Measurements from ENCODE around the gene TAF11L5. TPM values are rescaled to one million over a fixed set of nuclear protein-coding genes. Genes with fewer than 3 reads are reported as not detected.
A peak's percentile ranks its signal among the peaks of the same experiment; 100 is the strongest.
"Not testable (repeated sequence)": the region's sequence is repeated elsewhere in the genome, so short reads cannot be mapped to it uniquely, and the experiment has no call there.

TAF11L5 gene
- total RNA-seq (not detected), polyA plus RNA-seq (not detected), total RNA-seq (0 reads per million in 6 experiments)

DNA sequence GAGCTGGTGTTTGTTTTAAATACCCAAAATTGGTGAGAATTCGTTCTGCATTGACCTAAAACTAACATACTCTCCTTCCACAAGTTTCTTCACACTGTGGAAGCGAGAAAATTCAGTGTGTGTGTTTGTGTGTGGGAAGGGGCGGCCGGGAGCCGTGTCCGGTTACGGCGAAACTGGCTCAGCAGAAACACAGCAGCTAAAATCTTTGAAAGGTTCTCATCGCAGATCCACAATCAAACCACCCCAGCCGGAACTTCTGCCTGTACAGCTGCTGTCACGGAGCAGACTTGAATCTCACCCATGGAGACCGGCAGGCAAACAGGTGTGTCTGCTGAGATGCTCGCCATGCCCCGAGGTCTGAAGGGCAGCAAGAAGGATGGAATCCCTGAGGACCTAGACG, at the start of gene TAF11L5:
TSS of gene TAF11L5 (plus strand) at position 301 of the 400 bp plus-strand sequence.
- H3K27me3 Mint-ChIP-seq, H3K4me3 Mint-ChIP-seq, H3K36me3 Mint-ChIP-seq, DNase-seq, POLR2A ChIA-PET, H3K9me3 Mint-ChIP-seq, H3K4me1 Mint-ChIP-seq, ATAC-seq, H3K27ac Mint-ChIP-seq: not testable (repeated sequence)

DNA sequence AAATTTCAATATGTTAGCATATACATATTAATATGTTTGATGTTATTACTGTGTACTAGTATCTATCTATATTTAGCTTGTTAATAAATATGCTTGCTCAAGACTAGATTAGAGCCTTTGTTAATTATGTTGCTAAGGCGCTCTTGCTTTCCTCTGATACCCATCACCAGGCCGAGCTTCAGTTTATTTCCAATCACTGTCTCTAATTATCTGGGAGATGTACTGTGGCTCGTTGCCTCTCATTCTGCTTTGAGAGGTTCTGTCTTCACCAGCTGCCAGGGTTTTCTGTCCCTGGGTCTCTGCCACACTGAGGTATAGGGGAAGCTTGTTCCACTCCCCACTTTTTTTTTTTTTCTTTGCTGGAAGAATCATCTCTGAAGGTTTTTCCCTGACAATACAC, 48.0 kb upstream of the TAF11L5 start:
- ATAC-seq (no peak), DNase-seq (no peak)
- Mint-ChIP-seq H3K9me3 (peaks cover 0 to 7% (median 0%) of the 10 kb centered on the region in 9 donors), H3K4me1 (peaks cover 0 to 6% (median 0%) of the 10 kb centered on the region in 4 donors), H3K36me3 (no peaks in the 10 kb centered on the region), H3K27me3 (peaks cover 0 to 4% (median 0%) of the 10 kb centered on the region in 5 donors), H3K4me3 (no peak overlapping the region), H3K27ac (no peak overlapping the region)
- POLR2A ChIA-PET: no interaction called here

- POLR2A ChIA-PET: no interaction called here
- Mint-ChIP-seq H3K4me3 (no peak overlapping the region), H3K4me1 (peaks cover 0 to 6% (median 0%) of the 10 kb centered on the region in 4 donors), H3K27ac (no peak overlapping the region), H3K36me3 (no peaks in the 10 kb centered on the region), H3K27me3 (peaks cover 0 to 4% (median 0%) of the 10 kb centered on the region in 5 donors), H3K9me3 (peaks cover 0 to 7% (median 0%) of the 10 kb centered on the region in 9 donors)
- ATAC-seq (no peak), DNase-seq (no peak)
These were observed 47.3 kb upstream of the TAF11L5 start for GRCh38 chr5:17477573-17478265.

DNA sequence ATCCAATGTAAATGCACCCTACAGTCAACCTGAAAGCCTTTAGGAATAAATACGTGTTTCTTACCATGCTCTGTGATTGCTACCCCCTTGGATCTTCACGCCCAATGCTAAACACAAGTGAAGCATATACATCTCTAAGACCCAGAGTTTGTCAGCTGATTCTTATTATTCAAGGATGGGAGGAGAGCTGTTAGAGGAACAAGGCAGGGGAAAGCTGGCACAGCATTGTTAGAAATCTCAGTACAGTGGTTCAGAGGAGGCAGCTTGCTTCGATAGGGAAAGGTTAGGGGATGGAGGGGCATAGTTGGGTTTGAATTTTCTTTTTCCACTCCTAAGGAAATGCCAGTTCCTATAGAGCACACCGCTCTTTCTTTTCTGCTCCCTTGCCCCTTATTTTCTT, 43.7 kb upstream of the TAF11L5 start:
- DNase-seq (no peak), ATAC-seq (no peak)
- Mint-ChIP-seq H3K27ac (no peak overlapping the region), H3K4me1 (no peaks in the 10 kb centered on the region), H3K36me3 (no peaks in the 10 kb centered on the region), H3K9me3 (peaks cover 0 to 9% (median 0%) of the 10 kb centered on the region in 9 donors), H3K4me3 (no peak overlapping the region), H3K27me3 (peaks cover 0 to 4% (median 0%) of the 10 kb centered on the region in 5 donors)
- POLR2A ChIA-PET: no interaction called here

DNA sequence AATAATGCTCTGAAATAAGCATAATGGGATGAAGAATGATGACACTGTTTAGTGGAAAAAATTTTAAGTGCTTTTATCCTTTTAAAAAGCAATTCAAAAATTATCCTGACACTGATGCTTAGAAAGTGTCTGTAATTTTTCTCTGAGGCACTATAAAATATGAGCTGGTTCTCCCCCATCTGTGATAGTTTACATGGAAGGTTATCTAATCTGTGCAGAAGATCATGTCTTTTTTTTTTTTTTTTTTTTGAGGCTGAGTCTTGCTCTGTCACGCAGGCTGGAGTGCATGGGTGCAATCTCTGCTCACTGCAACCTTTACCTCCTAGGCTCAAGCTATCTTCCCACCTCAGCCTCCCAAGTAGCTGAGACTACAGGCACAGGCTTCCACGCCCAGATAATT, 42.2 kb upstream of the TAF11L5 start:
- Mint-ChIP-seq H3K27ac (no peak overlapping the region), H3K27me3 (peaks cover 0 to 4% (median 0%) of the 10 kb centered on the region in 5 donors), H3K4me1 (no peaks in the 10 kb centered on the region), H3K36me3 (no peaks in the 10 kb centered on the region), H3K4me3 (no peak overlapping the region), H3K9me3 (peaks cover 0 to 8% (median 0%) of the 10 kb centered on the region in 9 donors)
- no peak for ATAC-seq
- POLR2A ChIA-PET: no interaction called here
- DNase-seq: no peak

DNA sequence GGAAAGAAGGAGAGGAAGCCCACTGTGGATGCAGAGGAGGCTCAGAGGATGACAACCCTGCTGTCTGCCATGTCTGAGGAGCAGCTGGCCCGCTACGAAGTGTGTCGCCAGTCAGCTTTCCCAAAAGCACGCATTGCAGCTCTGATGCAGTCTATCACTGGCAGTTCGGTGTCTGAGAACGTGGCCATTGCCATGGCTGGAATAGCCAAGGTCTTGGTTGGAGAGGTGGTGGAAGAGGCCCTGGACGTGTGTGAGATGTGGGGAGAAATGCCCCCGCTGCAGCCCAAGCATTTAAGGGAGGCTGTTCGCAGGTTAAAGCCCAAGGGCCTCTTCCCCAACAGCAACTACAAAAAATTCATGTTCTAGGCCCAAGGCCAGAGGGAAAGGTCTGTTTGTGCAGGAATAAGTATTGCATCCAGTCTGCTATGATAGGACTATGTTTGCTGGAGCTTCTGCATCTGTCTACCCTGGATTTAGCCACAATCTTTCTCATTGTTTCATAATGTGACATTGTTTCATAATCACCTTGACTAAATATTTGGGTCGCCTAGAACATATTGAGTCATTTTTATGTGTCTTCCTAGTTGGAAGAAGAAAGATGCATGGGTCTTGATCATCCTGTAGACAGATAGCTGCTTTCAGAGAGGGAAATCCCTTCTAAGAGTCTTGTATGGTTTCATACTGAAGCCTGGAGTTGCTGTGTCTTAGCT, 38.4 kb upstream of the TAF11L5 start:
- H3K27me3 Mint-ChIP-seq, ATAC-seq, DNase-seq, H3K4me3 Mint-ChIP-seq, H3K36me3 Mint-ChIP-seq, H3K4me1 Mint-ChIP-seq, H3K27ac Mint-ChIP-seq, H3K9me3 Mint-ChIP-seq, POLR2A ChIA-PET: not testable (repeated sequence)

GRCh38 chr5:17487174-17487512, 37.9 kb upstream of the TAF11L5 start:
- POLR2A ChIA-PET: no interaction called here
- Mint-ChIP-seq H3K36me3 (no peaks in the 10 kb centered on the region), H3K27ac (no peak overlapping the region), H3K4me3 (no peak overlapping the region), H3K27me3 (no peaks in the 10 kb centered on the region), H3K9me3 (peaks cover 0 to 10% (median 2%) of the 10 kb centered on the region in 9 donors), H3K4me1 (no peaks in the 10 kb centered on the region)
- DNase-seq (no peak), ATAC-seq (no peak)

GRCh38 chr5:17491257-17491656, 33.8 kb upstream of the TAF11L5 start:
- ATAC-seq, POLR2A ChIA-PET, H3K4me1 Mint-ChIP-seq, H3K27ac Mint-ChIP-seq, H3K27me3 Mint-ChIP-seq, H3K36me3 Mint-ChIP-seq, DNase-seq, H3K4me3 Mint-ChIP-seq: not testable (repeated sequence)
- peaks cover 0 to 14% (median 9%) of the 10 kb centered on the region in 9 donors for H3K9me3 Mint-ChIP-seq

- POLR2A ChIA-PET: no interaction called here
- Mint-ChIP-seq H3K27ac (no peak overlapping the region), H3K4me1 (no peaks in the 10 kb centered on the region), H3K27me3 (no peaks in the 10 kb centered on the region), H3K36me3 (no peaks in the 10 kb centered on the region), H3K9me3 (peaks cover 0 to 14% (median 8%) of the 10 kb centered on the region in 9 donors), H3K4me3 (no peak overlapping the region)
- ATAC-seq (no peak), DNase-seq (no peak)
These were observed 32.3 kb upstream of the TAF11L5 start for GRCh38 chr5:17492770-17493169.

GRCh38 chr5:17497446-17497845, 27.6 kb upstream of the TAF11L5 start:
- H3K27ac Mint-ChIP-seq: no peak overlapping the region
- no peaks in the 10 kb centered on the region for H3K27me3 Mint-ChIP-seq
- ATAC-seq (no peak), DNase-seq (no peak)
- no peak overlapping the region for H3K4me3 Mint-ChIP-seq
- H3K36me3 Mint-ChIP-seq: no peaks in the 10 kb centered on the region
- H3K9me3 Mint-ChIP-seq: peaks cover 0 to 12% (median 7%) of the 10 kb centered on the region in 9 donors
- POLR2A ChIA-PET: no interaction called here
- H3K4me1 Mint-ChIP-seq: no peaks in the 10 kb centered on the region

DNA sequence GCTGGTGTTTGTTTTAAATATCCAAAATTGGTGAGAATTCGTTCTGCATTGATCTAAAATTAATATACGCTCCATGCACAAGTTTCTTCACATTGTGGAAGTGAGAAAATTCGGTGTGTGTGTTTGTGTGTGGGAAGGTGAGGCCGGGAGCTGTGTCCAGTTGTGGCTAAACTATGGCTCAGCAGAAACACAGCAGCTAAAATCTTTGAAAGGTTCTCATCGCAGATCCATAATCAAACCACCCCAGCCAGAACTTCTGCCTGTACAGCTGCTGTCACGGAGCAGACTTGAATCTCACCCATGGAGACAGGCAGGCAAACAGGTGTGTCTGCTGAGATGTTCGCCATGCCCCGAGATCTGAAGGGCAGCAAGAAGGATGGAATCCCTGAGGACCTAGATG, 27.1 kb upstream of the TAF11L5 start, which contains the start of gene TAF11L2:
TSS of gene TAF11L2 (plus strand) at position 301 of the 400 bp plus-strand sequence.
- Mint-ChIP-seq H3K9me3 (peaks cover 0 to 12% (median 3%) of the 10 kb centered on the region in 9 donors), H3K4me3 (peak within 1 kb of the TSS in 1 of 10 donors; percentile 34)
- ATAC-seq, H3K27ac Mint-ChIP-seq, DNase-seq, H3K4me1 Mint-ChIP-seq, H3K36me3 Mint-ChIP-seq, POLR2A ChIA-PET, H3K27me3 Mint-ChIP-seq: not testable (repeated sequence)

DNA sequence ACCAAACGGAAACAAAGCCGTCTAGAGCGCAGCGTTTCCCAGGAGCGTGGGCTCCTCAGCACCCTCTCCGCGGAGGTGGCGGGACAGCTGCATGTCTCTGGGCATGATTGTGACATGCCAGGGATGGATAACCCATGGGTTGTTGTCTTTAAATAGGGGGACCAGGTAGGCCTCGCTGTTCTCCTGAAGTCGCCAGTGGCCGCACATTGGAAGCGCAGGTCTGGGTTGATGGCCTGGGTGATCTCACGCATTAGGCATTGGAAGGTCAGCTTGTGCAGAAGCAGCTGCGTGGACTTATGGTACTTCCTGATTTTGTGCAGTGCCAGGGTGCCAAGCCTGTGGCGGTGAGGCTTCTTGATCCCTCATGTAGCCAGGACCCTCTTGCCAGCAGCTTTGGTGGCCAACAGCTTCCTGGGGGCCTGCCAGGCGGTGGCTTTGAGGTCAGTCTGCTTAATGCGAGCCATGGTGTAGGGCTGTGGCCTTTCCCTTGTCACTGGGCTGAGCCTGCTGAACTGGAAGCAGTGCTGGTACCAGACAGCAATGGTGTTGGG, 13.2 kb upstream of the TAF11L5 start:
- no peak for DNase-seq
- POLR2A ChIA-PET: no interaction called here
- H3K4me3 Mint-ChIP-seq: no peak overlapping the region
- ATAC-seq: no peak
- peaks cover 0 to 16% (median 3%) of the 10 kb centered on the region in 9 donors for H3K9me3 Mint-ChIP-seq
- peaks cover 0 to 3% (median 0%) of the 10 kb centered on the region in 3 donors for H3K36me3 Mint-ChIP-seq
- H3K27ac Mint-ChIP-seq: no peak overlapping the region
- no peaks in the 10 kb centered on the region for H3K4me1 Mint-ChIP-seq
- H3K27me3 Mint-ChIP-seq: peaks cover 0 to 3% (median 0%) of the 10 kb centered on the region in 5 donors

DNA sequence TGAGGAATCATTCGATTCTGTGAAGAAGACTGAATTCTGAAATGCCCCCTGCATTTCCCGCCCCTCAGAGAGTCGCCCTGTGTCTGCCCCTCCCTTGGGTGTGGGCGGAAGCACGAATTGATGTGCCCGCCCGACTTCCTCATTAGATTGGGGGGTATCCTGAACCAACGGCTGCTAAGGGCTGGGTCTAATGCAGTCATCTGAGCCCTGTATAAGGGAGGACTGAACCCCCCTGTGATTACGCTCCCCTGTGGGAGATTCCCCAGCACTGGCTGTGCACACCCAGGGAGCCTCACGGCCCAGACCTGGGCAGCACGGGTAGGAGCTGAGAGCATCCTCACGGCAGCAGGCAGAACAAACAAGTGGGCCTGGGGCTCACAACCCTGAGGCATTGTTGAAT, 7.5 kb upstream of the TAF11L5 start:
- H3K4me3 Mint-ChIP-seq, H3K4me1 Mint-ChIP-seq, H3K27me3 Mint-ChIP-seq, POLR2A ChIA-PET, H3K36me3 Mint-ChIP-seq, H3K27ac Mint-ChIP-seq, H3K9me3 Mint-ChIP-seq, ATAC-seq: not testable (repeated sequence)
- peak in 2 of 10 donors; percentile 21 to 26 for DNase-seq
